Hepatocyte (in vitro differentiated cells): ENCODE data around the gene SLCO3A1.

Source experiments
- CTCF ChIP-seq: fragments of 200-600 bp; sonication (generic); IDR thresholded peaks from 2 replicates; pipeline ENCODE4 v1.5.1; 2016; ENCODE audit warnings: antibody characterized with exemption, mild to moderate bottlenecking; ENCODE audit not compliant: poor library complexity
- EZH2 ChIP-seq: fragments of 200-600 bp; sonication (generic); IDR thresholded peaks from 2 replicates; pipeline ENCODE4 v1.6.1; 2016; ENCODE audit warnings: antibody characterized with exemption, mild to moderate bottlenecking, borderline replicate concordance
- EZH2phosphoT487 ChIP-seq: fragments of 200-600 bp; sonication (generic); IDR thresholded peaks from one replicate; pipeline ENCODE4 v1.6.1; 2018; ENCODE audit warnings: antibody characterized with exemption, mild to moderate bottlenecking, low read depth, moderate library complexity; ENCODE audit not compliant: unreplicated experiment, severe bottlenecking

- TF ChIP-seq CTCF = no peak
- TF ChIP-seq EZH2 = no peak
- no peak for TF ChIP-seq EZH2phosphoT487
Measured at GRCh38 chr15:92006186-92007028, 152.9 kb downstream of the SLCO3A1 start.
